ENCODE data around the gene MITF.

DNA sequence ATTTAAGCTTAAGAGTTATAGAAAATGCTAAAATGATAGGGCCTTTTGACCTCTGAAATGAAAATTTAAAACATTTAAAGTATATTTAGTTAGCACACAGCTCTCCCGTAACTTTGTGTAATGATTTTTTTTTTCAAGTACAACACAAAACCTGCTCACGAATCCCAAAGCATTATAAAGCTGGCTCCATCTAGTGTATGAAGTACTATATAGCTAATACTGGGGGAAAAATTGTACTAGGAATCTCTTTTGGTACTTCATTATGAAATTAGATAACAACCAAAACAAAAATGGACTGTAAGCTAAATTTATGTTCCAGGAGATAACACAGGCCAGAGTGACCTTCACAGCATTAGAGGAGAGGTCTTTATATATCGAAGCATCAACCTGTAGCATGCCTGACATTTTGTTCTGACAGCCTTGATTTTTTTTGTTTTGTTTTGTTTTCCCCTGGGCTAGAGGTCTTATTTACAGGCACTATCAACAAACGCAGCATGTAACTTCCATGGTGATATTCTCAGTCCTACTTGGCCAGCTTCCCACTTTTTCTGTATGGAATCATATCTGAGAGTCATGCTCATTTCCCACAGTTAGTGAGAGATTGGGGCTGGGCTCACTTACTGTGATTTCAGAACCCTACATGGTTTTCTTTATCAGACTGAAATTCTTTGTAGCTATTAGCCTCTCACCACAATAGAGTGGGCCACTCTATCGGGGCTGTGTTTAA is 116.3 kb downstream of the MITF start:
- TF ChIP-seq, protein P1, sequence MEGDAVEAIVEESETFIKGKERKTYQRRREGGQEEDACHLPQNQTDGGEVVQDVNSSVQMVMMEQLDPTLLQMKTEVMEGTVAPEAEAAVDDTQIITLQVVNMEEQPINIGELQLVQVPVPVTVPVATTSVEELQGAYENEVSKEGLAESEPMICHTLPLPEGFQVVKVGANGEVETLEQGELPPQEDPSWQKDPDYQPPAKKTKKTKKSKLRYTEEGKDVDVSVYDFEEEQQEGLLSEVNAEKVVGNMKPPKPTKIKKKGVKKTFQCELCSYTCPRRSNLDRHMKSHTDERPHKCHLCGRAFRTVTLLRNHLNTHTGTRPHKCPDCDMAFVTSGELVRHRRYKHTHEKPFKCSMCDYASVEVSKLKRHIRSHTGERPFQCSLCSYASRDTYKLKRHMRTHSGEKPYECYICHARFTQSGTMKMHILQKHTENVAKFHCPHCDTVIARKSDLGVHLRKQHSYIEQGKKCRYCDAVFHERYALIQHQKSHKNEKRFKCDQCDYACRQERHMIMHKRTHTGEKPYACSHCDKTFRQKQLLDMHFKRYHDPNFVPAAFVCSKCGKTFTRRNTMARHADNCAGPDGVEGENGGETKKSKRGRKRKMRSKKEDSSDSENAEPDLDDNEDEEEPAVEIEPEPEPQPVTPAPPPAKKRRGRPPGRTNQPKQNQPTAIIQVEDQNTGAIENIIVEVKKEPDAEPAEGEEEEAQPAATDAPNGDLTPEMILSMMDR (IDR thresholded peaks at IDR 0.05; ENCODE audit: low read depth, low read length) = peak; percentile 40
- TF ChIP-seq EZH2phosphoT487 (IDR thresholded peaks at IDR 0.05; ENCODE audit: low read depth) = no peak
